Activated CD4-positive, alpha-beta T cell treated with anti-CD3 and anti-CD28 coated beads, Interleukin-2, amount 10 ng/mL, durations not matched to agents 7 days and 5 days (primary cell): ENCODE measurements around the gene INTS1. TPM values are rescaled to one million over a fixed set of nuclear protein-coding genes. Genes with fewer than 3 reads are reported as not detected.

Experiments
- CTCF ChIA-PET: fragments of 350-600 bp; sonication (Branson Sonifier 250); formaldehyde crosslinking; loops from one replicate; lab custom pipeline; 2021; ENCODE audit warnings: antibody characterized with exemption; lab: Charles Lee
- POLR2A ChIA-PET: fragments of 350-600 bp; sonication (Branson Sonifier 250); formaldehyde crosslinking; loops from one replicate; lab custom pipeline; 2021; ENCODE audit warnings: antibody characterized with exemption; lab: Charles Lee
- DNase-seq: peaks from one replicate; pipeline ENCODE4 v3.0.0-alpha.2; 2020
- H3K27ac Mint-ChIP-seq: one replicate; pipeline ENCODE4 v1.8.0; 2021; ENCODE audit warnings: mild to moderate bottlenecking, moderate library complexity, mixed read lengths
- H3K27me3 Mint-ChIP-seq: one replicate; pipeline ENCODE4 v1.8.0; 2021; ENCODE audit warnings: mixed read lengths
- H3K36me3 Mint-ChIP-seq: one replicate; pipeline ENCODE4 v1.8.0; 2021; ENCODE audit warnings: low read depth, mixed read lengths
- H3K4me1 Mint-ChIP-seq: one replicate; pipeline ENCODE4 v1.8.0; 2021; ENCODE audit warnings: mixed read lengths
- H3K4me3 Mint-ChIP-seq: one replicate; pipeline ENCODE4 v1.8.0; 2021; ENCODE audit warnings: mild to moderate bottlenecking, moderate library complexity, mixed read lengths
- H3K9me3 Mint-ChIP-seq: one replicate; pipeline ENCODE4 v1.8.0; 2021; ENCODE audit warnings: mixed read lengths
- total RNA-seq, 2 experiments: library from RNA; stranded (reverse); gene quantifications; one replicate each; pipeline ENCODE4 v1.2.3, GENCODE V29; 2021

Gene INTS1
- total RNA-seq, 2 experiments from 2014 or later, result 90.6 to 104 TPM

DNA sequence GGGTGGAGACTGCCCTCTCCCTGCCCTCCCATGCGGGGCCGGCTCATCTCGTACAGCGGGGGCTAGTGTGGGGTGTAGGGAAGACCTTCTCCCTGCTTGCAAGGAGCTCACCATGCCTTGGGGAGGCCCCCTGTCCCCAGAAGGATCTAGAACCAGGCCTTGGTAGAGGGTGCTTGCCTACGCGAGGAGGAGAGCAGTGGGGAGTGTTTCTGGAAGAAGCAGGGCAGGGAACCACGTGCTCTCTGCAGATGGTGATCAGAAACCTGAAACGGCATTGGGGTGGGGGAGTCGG lies 29.0 kb upstream of the INTS1 start:
- Mint-ChIP-seq H3K36me3 (peaks cover 2% of the 10 kb centered on the region), H3K9me3 (no peaks in the 10 kb centered on the region), H3K4me1 (peaks cover 35% of the 10 kb centered on the region), H3K27me3 (no peaks in the 10 kb centered on the region), H3K4me3 (peak overlapping the region; percentile 85), H3K27ac (peak overlapping the region; percentile 95)
- POLR2A ChIA-PET, result no interaction called here
- CTCF ChIA-PET, result interaction anchor here (0.8 to 1.0 kb wide), 2 partner anchors 22 to 101 kb away, joined by 3 read pairs; partner anchors contain the start of gene TMEM184A
- DNase-seq, result no peak

DNA sequence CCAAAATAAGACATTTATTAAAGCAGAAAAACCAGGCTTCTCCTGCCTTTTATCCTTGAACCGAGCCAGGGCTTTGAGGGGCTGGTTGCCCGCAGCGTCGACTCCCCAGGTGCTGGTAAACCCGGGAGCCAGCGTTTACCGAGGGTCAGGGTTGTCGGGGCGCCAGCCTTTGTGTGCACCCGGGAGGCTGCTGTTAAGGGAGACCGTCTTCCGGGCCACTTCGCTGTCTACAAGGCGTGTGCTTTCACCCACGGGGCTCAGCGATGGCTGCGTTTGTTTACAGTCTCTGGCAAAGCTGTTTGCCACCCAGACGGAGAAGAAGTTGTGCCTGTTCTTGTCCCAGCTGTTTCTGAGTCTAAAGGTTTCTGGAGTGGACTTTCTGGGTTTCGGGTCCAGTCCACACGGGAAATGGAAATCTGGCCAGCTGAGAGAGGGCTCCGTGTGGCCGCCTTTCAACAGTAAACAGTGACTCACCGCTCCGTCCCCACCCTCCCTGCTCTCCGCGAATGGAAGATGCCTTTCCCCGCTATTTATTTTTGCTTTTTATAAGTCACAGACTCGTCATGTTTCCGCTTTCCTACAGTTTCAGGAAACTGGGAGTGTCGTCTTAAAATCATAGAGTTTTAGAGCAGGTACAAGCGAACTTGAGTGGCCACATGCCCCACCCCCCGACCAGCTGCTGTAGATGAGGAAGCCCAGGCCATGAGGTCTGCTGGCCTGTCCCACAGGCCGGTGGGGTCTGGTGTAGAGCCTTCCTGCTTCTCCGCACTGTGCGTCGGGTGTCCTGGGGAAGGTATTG lies 28.5 kb upstream of the INTS1 start:
- Mint-ChIP-seq H3K27ac (peak overlapping the region; percentile 95), H3K27me3 (no peaks in the 10 kb centered on the region), H3K36me3 (peaks cover 2% of the 10 kb centered on the region), H3K4me1 (peaks cover 35% of the 10 kb centered on the region), H3K4me3 (peak overlapping the region; percentile 85), H3K9me3 (no peaks in the 10 kb centered on the region)
- ChIA-PET POLR2A (no interaction called here), CTCF (interaction anchor here (0.6 to 1.0 kb wide), 3 partner anchors 20 to 100 kb away, joined by 3 read pairs; partner anchors contain the start of gene TMEM184A)
- peak; percentile 67 for DNase-seq

DNA sequence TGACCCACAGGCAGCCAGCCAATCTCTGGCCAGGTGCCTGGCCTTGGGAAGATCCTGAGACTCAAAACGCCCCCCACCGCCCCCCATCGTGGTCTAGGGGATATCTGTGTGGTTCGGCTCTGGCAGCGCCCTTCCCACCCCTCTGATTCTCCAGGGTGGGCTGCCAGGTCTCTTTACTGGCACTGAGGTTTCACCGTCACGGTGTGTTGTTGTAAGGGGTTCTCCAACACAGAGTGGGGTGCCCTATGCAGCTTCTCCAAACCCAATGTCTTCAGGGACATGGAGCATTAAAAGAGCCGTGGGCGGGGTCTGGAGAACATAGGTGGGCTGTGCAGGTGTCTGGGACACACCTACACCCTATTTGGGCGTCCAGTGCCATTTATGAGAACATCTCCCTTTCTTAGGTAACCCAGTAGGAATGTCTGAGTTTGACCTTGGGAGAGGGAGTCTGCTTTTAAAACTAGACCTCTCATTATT lies 27.8 kb upstream of the INTS1 start:
- POLR2A ChIA-PET, result no interaction called here
- Mint-ChIP-seq H3K9me3 (no peaks in the 10 kb centered on the region), H3K36me3 (peaks cover 2% of the 10 kb centered on the region), H3K4me3 (peak overlapping the region; percentile 85), H3K27ac (peak overlapping the region; percentile 95), H3K27me3 (no peaks in the 10 kb centered on the region), H3K4me1 (peaks cover 35% of the 10 kb centered on the region)
- no peak for DNase-seq
- CTCF ChIA-PET, result interaction anchor here (0.6 kb wide), 2 partner anchors 21 to 690 kb away, joined by 3 read pairs; no protein-coding TSS in a partner anchor

DNA sequence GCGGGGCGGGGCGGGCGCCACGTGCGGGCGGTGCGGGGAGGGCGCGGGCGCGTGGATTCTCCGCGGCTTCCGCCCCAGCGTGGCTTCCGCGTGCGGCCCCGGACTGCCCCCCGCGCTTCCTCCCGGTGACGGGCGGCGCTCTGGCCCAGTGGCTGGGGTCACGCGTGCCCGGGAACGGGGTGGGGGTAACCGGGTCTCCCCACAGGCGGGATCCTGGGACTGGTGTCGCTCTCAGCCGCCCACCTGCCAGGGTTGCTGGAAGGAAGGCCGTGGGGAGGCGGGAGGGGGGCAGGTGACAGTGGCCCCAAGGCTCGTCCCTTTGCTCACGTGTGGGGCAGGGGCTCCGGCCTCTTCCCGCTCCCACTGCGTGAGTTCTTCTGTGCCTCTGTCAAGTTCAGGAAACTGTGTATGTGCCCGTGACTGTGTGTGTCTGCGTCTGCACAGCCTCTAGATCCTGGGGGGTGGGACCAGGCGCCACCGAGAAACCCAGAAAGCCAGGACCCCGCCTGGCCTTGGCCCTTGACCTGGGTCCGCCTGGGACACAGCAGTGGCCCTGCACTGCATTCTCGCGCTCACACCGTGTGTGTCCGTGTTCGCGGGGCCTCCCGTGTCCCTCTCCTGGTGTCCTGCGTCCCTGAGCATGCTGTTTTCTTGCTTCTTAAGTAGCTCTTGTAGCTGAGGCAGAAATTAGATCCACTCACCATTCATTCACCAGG lies 27.2 kb upstream of the INTS1 start:
- Mint-ChIP-seq H3K4me1 (peaks cover 33% of the 10 kb centered on the region), H3K4me3 (peak overlapping the region; percentile 85), H3K27me3 (peaks cover 5% of the 10 kb centered on the region), H3K9me3 (no peaks in the 10 kb centered on the region), H3K27ac (peak overlapping the region; percentile 95), H3K36me3 (no peaks in the 10 kb centered on the region)
- ChIA-PET POLR2A (no interaction called here), CTCF (interaction anchor here (0.6 kb wide), 1 partner anchor 691 kb away, joined by 3 read pairs; no protein-coding TSS in a partner anchor)
- DNase-seq, result peak; percentile 41

DNA sequence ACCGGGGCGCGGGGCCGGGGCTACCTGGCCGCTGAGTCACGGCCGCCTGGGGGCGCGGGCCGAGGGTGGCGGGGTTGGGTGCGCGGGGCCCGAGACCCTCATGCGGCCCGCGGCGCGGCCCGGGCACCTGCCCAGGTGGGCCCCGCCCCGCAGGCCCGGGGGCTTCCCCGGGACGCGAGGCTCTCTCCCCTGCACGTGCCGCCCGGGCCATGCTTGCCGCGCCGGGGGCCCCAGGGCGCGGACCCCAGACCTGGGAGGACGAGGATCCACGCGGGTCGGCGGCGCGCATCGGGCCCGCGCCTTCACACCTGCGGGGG lies 26.7 kb upstream of the INTS1 start:
- Mint-ChIP-seq H3K36me3 (no peaks in the 10 kb centered on the region), H3K9me3 (no peaks in the 10 kb centered on the region), H3K27ac (no peak overlapping the region), H3K27me3 (peaks cover 6% of the 10 kb centered on the region), H3K4me3 (no peak overlapping the region), H3K4me1 (peaks cover 32% of the 10 kb centered on the region)
- ChIA-PET POLR2A (no interaction called here), CTCF (no interaction called here)
- DNase-seq, result no peak

DNA sequence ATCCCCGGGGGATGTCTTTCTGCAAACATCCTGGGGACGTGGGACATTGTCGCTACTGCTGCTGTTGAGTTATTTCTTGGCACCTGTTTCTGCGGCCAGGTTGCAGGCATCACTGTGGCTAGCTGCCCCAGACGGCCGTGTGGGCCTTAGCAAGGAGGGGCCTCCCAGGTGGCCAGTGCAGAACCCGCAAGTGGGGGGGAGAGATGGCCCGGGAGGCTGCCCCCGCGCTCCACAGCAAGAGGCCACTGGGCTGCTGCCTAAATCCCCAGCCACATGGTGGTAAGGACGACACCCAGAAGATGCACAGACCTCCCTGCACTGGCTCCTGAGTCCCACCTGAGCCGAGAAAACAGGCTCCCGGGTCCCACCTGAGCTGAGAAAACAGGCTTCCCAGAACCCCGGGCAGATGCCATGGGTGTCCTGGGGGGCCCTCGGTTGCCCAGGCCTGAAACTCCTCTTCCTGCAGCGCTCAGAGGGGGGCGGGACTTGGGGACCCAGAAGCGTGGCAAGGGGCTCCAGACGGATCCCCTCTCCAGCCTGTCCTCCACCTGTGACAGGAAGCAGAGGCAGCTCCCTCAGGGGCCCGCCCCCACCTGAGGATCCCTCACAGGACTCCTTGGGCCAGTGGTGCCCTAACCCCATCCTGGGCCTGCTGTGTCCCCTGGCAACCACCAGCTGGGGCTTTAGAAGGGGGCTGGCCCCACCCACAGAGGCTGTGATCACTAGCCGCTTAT lies 25.4 kb upstream of the INTS1 start:
- H3K9me3 Mint-ChIP-seq, result no peaks in the 10 kb centered on the region
- no peak for DNase-seq
- ChIA-PET CTCF (interaction anchor here (0.5 to 1.6 kb wide), 3 partner anchors 12 to 939 kb away, joined by 3 to 4 read pairs (median 3); no protein-coding TSS in a partner anchor), POLR2A (no interaction called here)
- H3K27ac Mint-ChIP-seq, result peak overlapping the region; percentile 87
- peaks cover 31% of the 10 kb centered on the region for H3K4me1 Mint-ChIP-seq
- H3K36me3 Mint-ChIP-seq, result no peaks in the 10 kb centered on the region
- H3K27me3 Mint-ChIP-seq, result peaks cover 13% of the 10 kb centered on the region
- peak overlapping the region; percentile 69 for H3K4me3 Mint-ChIP-seq

DNA sequence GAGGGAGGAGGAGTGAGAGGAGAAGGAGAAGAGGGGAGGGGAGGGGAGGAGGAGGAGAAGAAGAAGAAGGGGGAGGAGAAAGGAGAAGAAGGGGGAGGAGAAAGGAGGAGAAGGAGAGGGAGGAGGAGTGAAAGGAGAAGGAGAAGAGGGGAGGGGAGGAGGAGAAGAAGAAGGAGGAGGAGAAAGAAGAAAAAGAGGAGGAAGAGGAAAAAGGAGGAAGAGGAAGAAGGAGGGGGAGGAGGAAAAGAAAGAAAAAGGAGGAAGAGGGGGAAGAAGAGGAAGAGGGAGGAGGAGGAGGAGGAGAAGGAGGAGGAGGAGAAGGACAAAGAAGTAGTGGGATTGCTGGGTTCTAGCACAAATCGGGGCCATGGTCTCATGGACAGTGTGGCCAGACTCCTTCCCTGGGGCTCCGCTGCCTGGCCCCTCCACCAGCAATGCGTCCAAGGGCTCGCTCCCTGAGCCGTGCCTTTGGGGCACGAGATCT lies 22.1 kb upstream of the INTS1 start:
- no peak overlapping the region for H3K27ac Mint-ChIP-seq
- peaks cover 4% of the 10 kb centered on the region for H3K4me1 Mint-ChIP-seq
- no peak overlapping the region for H3K4me3 Mint-ChIP-seq
- no peak for DNase-seq
- no peaks in the 10 kb centered on the region for H3K9me3 Mint-ChIP-seq
- ChIA-PET POLR2A (no interaction called here), CTCF (interaction anchor here (1.6 kb wide), 1 partner anchor 12 kb away, joined by 7 read pairs; no protein-coding TSS in a partner anchor)
- no peaks in the 10 kb centered on the region for H3K36me3 Mint-ChIP-seq
- H3K27me3 Mint-ChIP-seq, result peaks cover 13% of the 10 kb centered on the region

DNA sequence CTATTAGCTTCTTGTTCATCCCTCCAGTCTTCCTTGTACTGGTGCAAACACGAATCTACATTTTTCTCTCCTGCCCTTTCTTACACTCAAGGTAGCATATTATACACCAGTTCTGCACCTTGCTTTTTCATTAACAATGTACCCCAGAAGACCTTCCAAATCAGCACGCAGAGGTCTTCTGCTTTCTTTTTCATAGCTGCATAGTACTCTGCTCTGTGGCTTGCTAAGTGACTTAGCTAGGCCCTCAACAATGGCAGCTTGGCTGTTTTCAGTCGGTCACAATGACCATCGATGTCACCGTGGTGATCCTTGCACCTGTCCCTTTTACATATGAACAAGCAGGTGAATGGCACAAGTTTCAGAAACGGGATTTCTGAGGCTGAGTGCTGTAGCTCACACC lies 21.2 kb upstream of the INTS1 start:
- CTCF ChIA-PET, result interaction anchor here (1.6 kb wide), 1 partner anchor 11 kb away, joined by 7 read pairs; no protein-coding TSS in a partner anchor
- POLR2A ChIA-PET, result no interaction called here
- peaks cover 13% of the 10 kb centered on the region for H3K27me3 Mint-ChIP-seq
- H3K36me3 Mint-ChIP-seq, result no peaks in the 10 kb centered on the region
- peaks cover 4% of the 10 kb centered on the region for H3K4me1 Mint-ChIP-seq
- DNase-seq, result no peak
- no peak overlapping the region for H3K27ac Mint-ChIP-seq
- H3K9me3 Mint-ChIP-seq, result no peaks in the 10 kb centered on the region
- H3K4me3 Mint-ChIP-seq, result no peak overlapping the region

DNA sequence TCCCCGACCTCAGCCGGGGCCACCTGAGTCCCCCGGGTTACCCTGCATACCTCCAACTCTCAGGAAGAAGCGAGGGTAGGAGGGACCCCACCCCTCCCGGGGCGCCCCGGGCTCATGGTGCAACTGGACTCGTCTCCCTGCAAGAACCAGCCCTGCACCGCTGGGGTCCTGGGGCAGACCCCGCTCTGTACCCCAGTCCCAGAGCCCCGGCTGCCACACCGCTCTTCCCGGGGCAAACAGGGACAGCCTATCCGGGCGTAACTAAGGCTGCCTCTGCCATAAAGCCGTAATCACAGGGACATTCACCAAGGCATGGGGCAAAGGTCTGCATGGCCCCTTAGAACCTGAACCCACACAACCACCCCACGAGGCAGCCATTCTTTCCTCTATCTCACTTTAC lies 19.7 kb upstream of the INTS1 start:
- CTCF ChIA-PET, result no interaction called here
- no peak overlapping the region for H3K27ac Mint-ChIP-seq

DNA sequence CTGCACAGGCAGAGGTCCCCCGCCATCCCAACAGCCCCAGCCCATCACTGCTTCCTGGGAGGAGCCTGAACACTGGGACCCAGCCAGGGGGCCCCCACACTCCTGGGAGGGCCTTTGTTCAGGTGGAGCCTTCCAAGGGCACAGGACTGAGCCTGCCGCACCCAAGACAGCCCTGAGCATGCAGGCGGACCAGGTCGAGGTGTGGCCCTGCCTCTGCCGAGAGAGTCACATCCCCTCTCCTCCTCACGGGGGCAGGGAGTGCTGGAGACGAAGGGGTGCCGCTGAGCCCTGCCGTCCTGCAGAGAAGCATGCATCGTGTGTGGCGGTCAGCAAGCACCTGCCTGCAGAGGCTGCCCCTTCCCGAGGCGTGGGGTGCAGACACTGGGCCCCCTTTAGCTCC lies 19.0 kb upstream of the INTS1 start:
- Mint-ChIP-seq H3K9me3 (peaks cover 5% of the 10 kb centered on the region), H3K27me3 (peaks cover 13% of the 10 kb centered on the region), H3K4me1 (no peaks in the 10 kb centered on the region), H3K4me3 (no peak overlapping the region), H3K27ac (no peak overlapping the region), H3K36me3 (no peaks in the 10 kb centered on the region)
- no peak for DNase-seq
- ChIA-PET CTCF (no interaction called here), POLR2A (no interaction called here)

More for the DNA sequence above, 19.7 kb upstream of the INTS1 start:
- Mint-ChIP-seq H3K4me3 (no peak overlapping the region), H3K36me3 (no peaks in the 10 kb centered on the region), H3K27me3 (peaks cover 13% of the 10 kb centered on the region), H3K4me1 (no peaks in the 10 kb centered on the region), H3K9me3 (peaks cover 5% of the 10 kb centered on the region)
- POLR2A ChIA-PET, result no interaction called here
- DNase-seq, result no peak

DNA sequence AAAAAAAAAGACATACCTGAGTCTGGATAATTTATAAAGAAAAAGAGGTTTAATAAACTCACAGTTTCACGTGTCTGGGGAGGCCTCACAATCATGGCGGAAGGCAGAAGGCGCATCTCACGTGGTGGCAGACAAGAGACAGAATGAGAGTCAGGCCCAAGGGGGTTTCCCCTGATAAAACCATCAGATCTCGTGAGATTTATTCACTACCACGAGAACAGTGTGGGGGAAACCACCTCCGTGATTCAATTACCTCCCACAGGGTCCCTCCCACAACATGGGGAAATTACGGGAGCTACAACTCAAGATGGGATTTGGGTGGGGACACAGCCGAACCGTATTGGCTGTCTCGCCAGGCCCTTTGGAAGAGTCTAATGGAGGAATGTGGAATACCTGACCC lies 17.3 kb upstream of the INTS1 start:
- ChIA-PET CTCF (no interaction called here), POLR2A (no interaction called here)
- no peak for DNase-seq
- Mint-ChIP-seq H3K27me3 (peaks cover 8% of the 10 kb centered on the region), H3K36me3 (no peaks in the 10 kb centered on the region), H3K4me3 (no peak overlapping the region), H3K27ac (no peak overlapping the region), H3K9me3 (peaks cover 5% of the 10 kb centered on the region), H3K4me1 (no peaks in the 10 kb centered on the region)

DNA sequence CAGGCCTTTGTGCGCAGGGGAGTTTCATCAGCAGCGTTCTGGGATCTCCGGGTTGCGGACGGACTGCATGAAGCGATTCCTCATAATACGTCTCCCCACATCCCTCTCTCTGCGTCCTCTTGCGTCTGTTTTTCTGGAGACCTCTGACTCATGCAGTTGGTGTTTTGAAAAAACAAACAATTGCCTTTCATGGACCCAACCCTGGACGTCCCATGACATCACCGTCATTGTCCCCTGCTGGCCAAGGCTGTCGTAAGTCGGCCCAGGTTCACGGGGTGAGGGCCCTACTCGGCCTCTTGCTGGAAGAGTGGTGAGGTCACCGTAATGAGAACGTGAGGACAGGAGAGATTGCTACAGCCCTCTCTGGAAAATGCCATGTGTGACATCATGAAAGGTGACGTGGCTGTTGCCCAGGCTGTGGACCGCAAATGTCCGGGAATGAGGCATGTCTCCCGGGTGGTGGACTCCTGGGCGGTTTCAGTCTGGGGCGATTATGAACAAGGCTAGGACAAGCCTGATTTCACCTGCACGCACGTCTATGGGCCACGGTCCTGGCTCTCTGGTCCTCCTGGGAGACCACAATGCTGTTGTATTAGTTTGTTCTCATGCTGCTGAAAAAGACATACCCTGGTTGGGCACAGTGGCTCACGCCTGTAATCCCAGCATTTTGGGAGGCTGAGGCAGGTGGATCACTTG lies 16.5 kb upstream of the INTS1 start:
- Mint-ChIP-seq H3K4me3 (no peak overlapping the region), H3K27ac (no peak overlapping the region), H3K4me1 (no peaks in the 10 kb centered on the region), H3K27me3 (peaks cover 6% of the 10 kb centered on the region), H3K36me3 (no peaks in the 10 kb centered on the region), H3K9me3 (peaks cover 5% of the 10 kb centered on the region)
- ChIA-PET POLR2A (no interaction called here), CTCF (no interaction called here)
- DNase-seq, result no peak
